K562 (cell line): ENCODE data around the gene ECI2. TPM values are rescaled to one million over a fixed set of nuclear protein-coding genes. Genes with fewer than 3 reads are reported as not detected.
A peak's percentile ranks its signal among the peaks of the same experiment; 100 is the strongest.

Experiments
- CC2D1A ChIP-seq: fragments of 450-650 bp; IDR thresholded peaks from 2 replicates; pipeline ENCODE4 v1.6.1; 2017; ENCODE audit warnings: mild to moderate bottlenecking
- E2F3 ChIP-seq: fragments of 250-450 bp; sonication (Bioruptor Pico); IDR thresholded peaks from 2 replicates; pipeline ENCODE4 v1.4.0; 2020; ENCODE audit warnings: mild to moderate bottlenecking
- FOS ChIP-seq: IDR thresholded peaks from 3 replicates; pipeline ENCODE4 v1.6.1; 2011; ENCODE audit not compliant: insufficient read length; ENCODE audit errors: extremely low read depth
- JUND ChIP-seq, 2 experiments: IDR thresholded peaks; 2 replicates in 1 of 2; 3 replicates in 1 of 2; pipeline ENCODE4 v1.6.1; 2011; ENCODE audit warnings: borderline replicate concordance in 2 of 2, low read depth in 2 of 2, low read length in 2 of 2, improper control_type of control experiment in 1 of 2, missing biosample characterization in 1 of 2, missing genetic modification characterization in 1 of 2, missing genetic modification reagents in 1 of 2
- L3MBTL2 ChIP-seq: fragments of 450-650 bp; IDR thresholded peaks from 2 replicates; pipeline ENCODE4 v1.6.1; 2016; ENCODE audit warnings: mild to moderate bottlenecking, moderate library complexity
- PCBP1 ChIP-seq: fragments of 200-400 bp; formaldehyde crosslinking; IDR thresholded peaks from 2 replicates; pipeline ENCODE4 v1.6.1; 2018; ENCODE audit warnings: mild to moderate bottlenecking, low read depth, low read length; ENCODE audit not compliant: poor library complexity, severe bottlenecking
- PML ChIP-seq: IDR thresholded peaks from 2 replicates; pipeline ENCODE4 v1.6.1; 2012; ENCODE audit warnings: low read length, inconsistent platforms
- POLR2B ChIP-seq: fragments of 450-650 bp; IDR thresholded peaks from 2 replicates; pipeline ENCODE4 v1.6.1; 2018; ENCODE audit warnings: low read depth; ENCODE audit not compliant: partially characterized antibody
- YBX1 ChIP-seq: fragments of 450-650 bp; IDR thresholded peaks from 2 replicates; pipeline ENCODE4 v1.7.1; 2016; ENCODE audit warnings: mild to moderate bottlenecking
- ZBTB11 ChIP-seq, 3 experiments: fragments of 200-800 bp in 1 of 3; fragments of 250-450 bp in 1 of 3; fragments of 450-650 bp in 1 of 3; sonication (Bioruptor Pico) in 1 of 3; sonication (Bioruptor generic) in 1 of 3; formaldehyde crosslinking in 1 of 3; IDR thresholded peaks; 2 replicates each; pipeline versions ENCODE4 v1.6.1 to v1.8.0; 2016 to 2022; ENCODE audit warnings: mild to moderate bottlenecking in 2 of 3, missing genetic modification characterization in 2 of 3, missing compliant biosample characterization in 1 of 3, moderate library complexity in 1 of 3
- ZFP36 ChIP-seq: fragments of 150-350 bp; IDR thresholded peaks from 2 replicates; pipeline ENCODE4 v1.6.1; 2018; ENCODE audit warnings: low read length, low read depth; ENCODE audit not compliant: partially characterized antibody
- ZNF347 ChIP-seq: fragments of 450-650 bp; formaldehyde crosslinking; IDR thresholded peaks from 2 replicates; pipeline ENCODE4 v1.4.0; 2020; ENCODE audit warnings: low read depth, mild to moderate bottlenecking, moderate library complexity
- polyA plus RNA-seq, 8 experiments: library from polyadenylated mRNA; depleted of rRNA in 4 of 8; stranded (reverse) in 5 of 8; unstranded in 3 of 8; fragments of >200 nt; fragmentation: Nextera tagmentation in 2 of 8; fragmentation: Illumina TruSeq in 1 of 8; extraction: Ambion mirVana in 2 of 8; extraction: Trizol in 1 of 8; gene quantifications; 2 replicates each; pipeline versions ENCODE4 v1.2.1 to v1.2.3, GENCODE V29; 2011 to 2014; ENCODE audit warnings: inconsistent platforms in 1 of 8, missing spikeins in 1 of 8
- total RNA-seq, 7 experiments: library from RNA; depleted of rRNA in 6 of 7; stranded (reverse); fragments of >200 nt in 6 of 7; fragmentation: Illumina TruSeq in 2 of 7; extraction: Trizol in 2 of 7; gene quantifications; 2 replicates each; pipeline versions ENCODE4 v1.2.1 to v1.2.3, GENCODE V29; 2011 to 2021; ENCODE audit warnings: low replicate concordance in 1 of 7
- TF ChIP-seq, protein P1 (sequence below): sonication (generic); formaldehyde crosslinking; IDR thresholded peaks from 2 replicates; pipeline ENCODE4 v1.8.1; 2022; ENCODE audit warnings: missing genetic modification reagents
- TF ChIP-seq, protein P2 (sequence below), 3 experiments: IDR thresholded peaks in 2 of 3; conservative IDR thresholded peaks in 1 of 3; 2 replicates each; pipeline ENCODE4 v1.5.1; 2011 to 2012; ENCODE audit warnings: low read length in 3 of 3, mild to moderate bottlenecking in 3 of 3, control low read depth in 2 of 3, improper control_type of control experiment in 1 of 3, inconsistent platforms in 1 of 3, low read depth in 1 of 3, mixed read lengths in 1 of 3, moderate library complexity in 1 of 3; ENCODE audit not compliant: insufficient read depth in 2 of 3
- TF ChIP-seq, protein P3 (sequence below): fragments of 250-450 bp; sonication (Bioruptor Pico); IDR thresholded peaks from 2 replicates; pipeline ENCODE4 v1.4.0; 2020
- TF ChIP-seq, protein P4 (sequence below), 2 experiments: fragments of 450-650 bp; conservative IDR thresholded peaks; 2 replicates each; pipeline ENCODE4 v1.6.1; 2017; ENCODE audit warnings: mild to moderate bottlenecking in 2 of 2, moderate library complexity in 2 of 2

Gene ECI2
- total and polyA plus RNA-seq, 9 of the 15 experiments (the other 6 are each of a cell fraction or from before 2014, with no cell fraction given): 80.7 to 377 (median 142) TPM

DNA sequence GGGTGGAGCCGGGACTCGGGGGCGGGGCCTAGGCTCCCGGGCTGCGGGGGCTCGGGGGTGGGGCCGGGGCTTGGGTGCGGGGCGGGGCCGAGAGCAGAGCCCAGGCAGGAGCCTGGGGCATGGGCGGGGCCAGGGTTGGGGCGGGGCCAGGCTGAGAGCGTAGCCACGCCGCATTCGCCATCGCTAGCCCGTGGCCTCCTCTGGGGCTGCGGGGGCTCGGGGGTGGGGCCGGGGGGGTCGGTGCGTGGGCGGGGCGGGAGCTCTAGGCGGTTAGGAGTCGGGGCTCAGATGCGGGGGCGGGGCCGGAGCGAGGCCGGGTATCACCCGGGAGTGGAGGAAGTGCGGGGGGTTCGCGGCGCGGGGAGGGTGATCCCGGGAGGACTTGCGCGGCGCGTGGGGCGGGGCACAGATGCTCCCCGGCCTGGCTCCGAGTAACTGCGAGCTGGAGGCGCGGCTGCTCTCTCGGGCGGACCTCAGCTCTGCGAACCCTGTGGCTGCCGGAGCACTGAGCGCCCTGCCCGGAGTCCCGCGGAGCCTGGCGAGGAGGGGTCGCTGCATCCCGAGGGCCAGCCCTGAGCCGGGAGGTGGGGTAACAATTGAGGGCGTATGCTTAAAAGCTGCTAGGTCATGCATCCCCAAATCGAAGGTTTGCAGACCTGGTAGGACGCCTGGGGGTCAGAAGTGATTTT, 434 bp upstream of the ECI2 start (continued):
- TF ChIP-seq, protein P1, sequence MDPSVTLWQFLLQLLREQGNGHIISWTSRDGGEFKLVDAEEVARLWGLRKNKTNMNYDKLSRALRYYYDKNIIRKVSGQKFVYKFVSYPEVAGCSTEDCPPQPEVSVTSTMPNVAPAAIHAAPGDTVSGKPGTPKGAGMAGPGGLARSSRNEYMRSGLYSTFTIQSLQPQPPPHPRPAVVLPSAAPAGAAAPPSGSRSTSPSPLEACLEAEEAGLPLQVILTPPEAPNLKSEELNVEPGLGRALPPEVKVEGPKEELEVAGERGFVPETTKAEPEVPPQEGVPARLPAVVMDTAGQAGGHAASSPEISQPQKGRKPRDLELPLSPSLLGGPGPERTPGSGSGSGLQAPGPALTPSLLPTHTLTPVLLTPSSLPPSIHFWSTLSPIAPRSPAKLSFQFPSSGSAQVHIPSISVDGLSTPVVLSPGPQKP: no peak
- TF ChIP-seq L3MBTL2 (peak; percentile 54), CC2D1A (no peak), PCBP1 (peak; percentile 69), PML (no peak; the same call in 1 of the 2 replicates), ZNF347 (CRISPR knock-in tag) (no peak), ZBTB11 (CRISPR knock-in tag; IDR thresholded peaks at IDR 0.05) (peak in 2 of 3 experiments; percentile 36 to 51; a peak in 1 of 6 replicates), YBX1 (no peak), POLR2B (peak; percentile 48), ZFP36 (peak; percentile 53), JUND (IDR thresholded peaks at IDR 0.05; ENCODE audit: borderline replicate concordance, low read depth, low read length) (peak; percentile 41; the same call in 1 of the 2 replicates), JUND (tag; IDR thresholded peaks at IDR 0.05; ENCODE audit: borderline replicate concordance, low read depth, low read length) (no peak; the same call in 2 of the 3 replicates), FOS (no peak), E2F3 (CRISPR knock-in tag) (peak; percentile 61; the same call in 1 of the 2 replicates)
- TF ChIP-seq, protein P2, sequence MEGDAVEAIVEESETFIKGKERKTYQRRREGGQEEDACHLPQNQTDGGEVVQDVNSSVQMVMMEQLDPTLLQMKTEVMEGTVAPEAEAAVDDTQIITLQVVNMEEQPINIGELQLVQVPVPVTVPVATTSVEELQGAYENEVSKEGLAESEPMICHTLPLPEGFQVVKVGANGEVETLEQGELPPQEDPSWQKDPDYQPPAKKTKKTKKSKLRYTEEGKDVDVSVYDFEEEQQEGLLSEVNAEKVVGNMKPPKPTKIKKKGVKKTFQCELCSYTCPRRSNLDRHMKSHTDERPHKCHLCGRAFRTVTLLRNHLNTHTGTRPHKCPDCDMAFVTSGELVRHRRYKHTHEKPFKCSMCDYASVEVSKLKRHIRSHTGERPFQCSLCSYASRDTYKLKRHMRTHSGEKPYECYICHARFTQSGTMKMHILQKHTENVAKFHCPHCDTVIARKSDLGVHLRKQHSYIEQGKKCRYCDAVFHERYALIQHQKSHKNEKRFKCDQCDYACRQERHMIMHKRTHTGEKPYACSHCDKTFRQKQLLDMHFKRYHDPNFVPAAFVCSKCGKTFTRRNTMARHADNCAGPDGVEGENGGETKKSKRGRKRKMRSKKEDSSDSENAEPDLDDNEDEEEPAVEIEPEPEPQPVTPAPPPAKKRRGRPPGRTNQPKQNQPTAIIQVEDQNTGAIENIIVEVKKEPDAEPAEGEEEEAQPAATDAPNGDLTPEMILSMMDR (IDR thresholded peaks at IDR 0.05 in 2 of 3, conservative IDR thresholded peaks at IDR 0.05 in 1 of 3; ENCODE audit: insufficient read depth in 2 of 3, low read depth in 1 of 3, low read length in 3 of 3): peak in 2 of 3 experiments; percentile 15 to 16; a peak in 2 of 6 replicates
- TF ChIP-seq, protein P3, sequence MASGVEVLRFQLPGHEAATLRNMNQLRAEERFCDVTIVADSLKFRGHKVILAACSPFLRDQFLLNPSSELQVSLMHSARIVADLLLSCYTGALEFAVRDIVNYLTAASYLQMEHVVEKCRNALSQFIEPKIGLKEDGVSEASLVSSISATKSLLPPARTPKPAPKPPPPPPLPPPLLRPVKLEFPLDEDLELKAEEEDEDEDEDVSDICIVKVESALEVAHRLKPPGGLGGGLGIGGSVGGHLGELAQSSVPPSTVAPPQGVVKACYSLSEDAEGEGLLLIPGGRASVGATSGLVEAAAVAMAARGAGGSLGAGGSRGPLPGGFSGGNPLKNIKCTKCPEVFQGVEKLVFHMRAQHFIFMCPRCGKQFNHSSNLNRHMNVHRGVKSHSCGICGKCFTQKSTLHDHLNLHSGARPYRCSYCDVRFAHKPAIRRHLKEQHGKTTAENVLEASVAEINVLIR (CRISPR knock-in tag): no peak
- TF ChIP-seq, protein P4, sequence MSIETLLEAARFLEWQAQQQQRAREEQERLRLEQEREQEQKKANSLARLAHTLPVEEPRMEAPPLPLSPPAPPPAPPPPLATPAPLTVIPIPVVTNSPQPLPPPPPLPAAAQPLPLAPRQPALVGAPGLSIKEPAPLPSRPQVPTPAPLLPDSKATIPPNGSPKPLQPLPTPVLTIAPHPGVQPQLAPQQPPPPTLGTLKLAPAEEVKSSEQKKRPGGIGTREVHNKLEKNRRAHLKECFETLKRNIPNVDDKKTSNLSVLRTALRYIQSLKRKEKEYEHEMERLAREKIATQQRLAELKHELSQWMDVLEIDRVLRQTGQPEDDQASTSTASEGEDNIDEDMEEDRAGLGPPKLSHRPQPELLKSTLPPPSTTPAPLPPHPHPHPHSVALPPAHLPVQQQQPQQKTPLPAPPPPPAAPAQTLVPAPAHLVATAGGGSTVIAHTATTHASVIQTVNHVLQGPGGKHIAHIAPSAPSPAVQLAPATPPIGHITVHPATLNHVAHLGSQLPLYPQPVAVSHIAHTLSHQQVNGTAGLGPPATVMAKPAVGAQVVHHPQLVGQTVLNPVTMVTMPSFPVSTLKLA (conservative IDR thresholded peaks at IDR 0.05): peak; percentile 6 to 22; a peak in 2 of 4 replicates
